Stimulated activated naive CD8-positive, alpha-beta T cell treated with anti-CD3 and anti-CD28 coated beads, Interleukin-15, Interleukin-2, amounts not matched to agents 100 U/mL and 50 U/mL, for 24 hours (primary cell): ENCODE measurements around the gene ATP6V1E1.
"Not testable (repeated sequence)": the region's sequence is repeated elsewhere in the genome, so short reads cannot be mapped to it uniquely, and the experiment has no call there.

Source experiments
- ATAC-seq: fragments of 150-1000 bp; cut with Tn5 transposase; one replicate; pipeline ENCODE4 v1.10.0; 2021
- DNase-seq: peaks from one replicate; pipeline ENCODE4 v3.0.0; 2021

ATP6V1E1 gene

DNA sequence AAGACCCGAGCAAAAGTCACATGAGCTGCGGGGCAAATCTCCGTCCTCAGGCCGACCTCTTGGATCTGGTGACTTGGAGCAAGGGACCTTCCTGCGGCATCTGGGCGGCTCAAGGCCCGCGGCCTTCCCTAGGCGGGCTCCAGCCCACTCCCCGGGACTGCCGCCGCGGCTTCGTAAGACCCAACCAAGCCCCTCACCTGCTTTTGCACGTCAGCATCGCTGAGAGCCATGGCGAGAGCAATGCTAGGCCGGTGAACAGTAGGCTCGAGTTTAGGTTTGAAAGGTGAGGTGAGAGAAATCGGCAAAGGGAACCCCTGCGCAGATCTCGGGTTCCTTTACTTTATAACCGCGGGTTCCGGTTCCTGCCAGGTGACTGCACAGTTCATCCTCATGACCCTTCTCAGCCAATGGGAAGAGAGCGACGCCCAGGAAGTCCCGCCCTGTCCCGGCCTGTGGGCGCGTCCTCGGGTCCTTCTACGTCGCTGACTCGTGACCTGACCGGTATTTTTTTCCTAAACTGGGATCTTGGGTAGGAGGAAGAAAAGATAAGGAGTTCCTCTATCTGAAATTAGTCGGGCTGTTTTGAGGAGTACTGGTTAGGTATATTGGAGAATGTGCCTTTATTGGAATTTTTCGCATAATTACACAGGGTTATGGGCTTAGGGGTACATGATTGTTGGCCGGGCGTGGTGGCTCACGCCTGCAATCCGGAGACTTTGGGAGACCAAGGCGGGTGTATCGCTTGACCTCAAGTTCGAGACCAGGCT is at the start of gene ATP6V1E1:
ATP6V1E1 (minus strand) TSS at position 344 of the 767 bp plus-strand sequence; CDS start at position 230, 114 bp downstream.
- ATAC-seq = peak; percentile 100
- DNase-seq = peak; percentile 94

- no peak for ATAC-seq
- DNase-seq = no peak
These were observed 47.0 kb upstream of the ATP6V1E1 start for GRCh38 chr22:17675584-17675983.

DNA sequence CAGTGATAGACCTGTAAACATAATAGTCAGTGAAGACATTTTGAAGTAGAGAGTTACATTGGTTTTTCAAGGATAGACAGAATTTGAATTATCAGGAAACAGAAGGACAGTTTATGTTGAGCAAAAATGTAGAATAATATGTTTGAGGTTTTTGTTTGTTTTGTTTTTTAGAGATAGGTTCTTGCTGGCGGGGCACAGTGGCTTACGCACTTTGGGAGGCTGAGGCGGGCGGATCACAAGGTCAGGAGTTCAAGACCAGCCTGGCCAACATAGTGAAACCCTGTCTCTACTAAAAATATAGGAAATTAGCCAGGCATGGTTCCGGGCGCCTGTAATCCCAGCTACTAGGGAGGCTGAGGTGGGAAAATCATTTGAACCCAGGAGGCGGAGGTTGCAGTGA is 45.6 kb upstream of the ATP6V1E1 start:
- no peak for DNase-seq
- no peak for ATAC-seq

DNA sequence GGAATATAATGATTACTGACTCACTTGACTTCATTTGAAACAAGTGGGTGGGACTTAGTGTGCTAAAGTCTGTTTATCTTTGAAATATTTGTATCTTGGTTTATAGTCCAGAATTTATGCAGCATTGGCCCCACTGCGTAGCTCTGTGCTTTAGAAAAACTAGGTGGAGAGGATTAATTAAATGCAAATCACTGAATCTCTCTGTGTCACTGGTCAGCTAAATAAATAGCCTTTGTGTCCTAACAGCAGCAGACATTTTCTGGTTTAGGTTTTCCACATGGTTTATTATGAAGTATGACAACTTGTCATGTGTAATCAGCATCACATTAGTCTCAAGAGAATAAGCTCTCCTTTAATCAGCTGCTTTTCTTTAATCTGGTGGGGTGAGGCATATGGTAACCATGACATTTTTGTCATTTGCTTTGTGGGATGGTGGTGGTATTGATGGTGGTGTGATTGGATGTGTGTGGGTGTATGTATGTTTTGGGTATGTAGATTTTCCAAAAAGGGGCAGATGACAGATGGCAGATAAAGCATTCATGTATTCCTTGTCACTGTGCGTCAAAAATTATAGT is 44.0 kb upstream of the ATP6V1E1 start:
- peak; percentile 11 for DNase-seq
- peak; percentile 85 for ATAC-seq

DNA sequence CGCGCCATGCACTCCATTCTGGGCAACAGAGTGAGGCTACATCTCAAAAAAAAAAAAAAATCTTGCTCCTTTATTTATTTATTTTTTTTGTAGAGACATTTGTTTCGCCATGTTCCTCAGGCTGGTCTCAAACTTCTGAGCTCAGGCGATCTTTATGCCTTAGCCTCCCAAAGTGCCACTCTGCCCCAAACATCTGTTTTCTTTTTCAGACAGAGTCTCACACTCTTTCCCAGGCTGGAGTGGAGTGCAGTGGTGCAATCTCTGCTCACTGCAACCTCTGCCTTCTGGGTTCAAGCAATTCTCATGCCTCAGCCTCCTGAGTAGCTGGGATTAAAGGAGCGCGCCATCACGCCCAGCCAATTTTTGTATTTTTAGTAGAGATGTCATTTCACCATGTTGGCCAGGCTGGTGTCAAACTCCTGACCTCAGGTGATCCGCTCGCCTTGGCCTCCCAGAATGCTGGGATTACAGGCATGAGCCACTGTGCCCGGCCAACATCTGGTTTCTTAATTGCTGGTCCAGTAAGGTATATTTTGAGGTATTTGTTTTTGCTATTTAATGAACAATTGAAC is 43.1 kb upstream of the ATP6V1E1 start:
- not testable (repeated sequence) for ATAC-seq, DNase-seq

- ATAC-seq (no peak), DNase-seq (no peak)
These were observed 37.3 kb upstream of the ATP6V1E1 start for GRCh38 chr22:17665854-17666253.

GRCh38 chr22:17665248-17665647 is 36.7 kb upstream of the ATP6V1E1 start:
- no peak for ATAC-seq
- DNase-seq = no peak

- no peak for ATAC-seq
- no peak for DNase-seq
These were observed 36.0 kb upstream of the ATP6V1E1 start for GRCh38 chr22:17664414-17665055.

DNA sequence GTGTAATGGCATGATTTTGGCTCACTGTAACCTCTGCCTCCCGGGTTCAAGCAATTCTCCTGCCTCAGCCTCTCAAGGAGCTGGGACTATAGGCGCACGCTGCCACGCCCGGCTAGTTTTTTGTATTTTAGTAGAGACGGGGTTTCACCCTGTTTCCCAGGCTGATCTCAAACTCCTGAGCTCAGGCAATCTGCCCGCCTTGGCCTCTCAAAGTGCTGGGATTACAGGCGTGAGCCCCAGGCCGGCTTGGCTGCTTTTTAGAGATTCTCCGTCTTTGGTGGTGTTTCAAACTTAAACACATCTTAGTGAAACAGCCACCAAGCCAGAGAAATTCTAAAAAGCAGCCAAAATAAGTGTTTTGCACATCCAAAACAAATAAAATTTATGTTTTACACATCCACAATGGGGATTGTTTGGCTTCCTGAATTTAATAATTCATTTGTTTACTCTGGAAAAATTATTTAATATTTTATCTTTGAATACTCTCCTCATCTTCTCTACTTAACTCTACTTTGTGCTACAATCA is 28.4 kb upstream of the ATP6V1E1 start:
- no peak for ATAC-seq
- DNase-seq = no peak

GRCh38 chr22:17655289-17655688 is 26.7 kb upstream of the ATP6V1E1 start:
- no peak for ATAC-seq
- DNase-seq = no peak

DNA sequence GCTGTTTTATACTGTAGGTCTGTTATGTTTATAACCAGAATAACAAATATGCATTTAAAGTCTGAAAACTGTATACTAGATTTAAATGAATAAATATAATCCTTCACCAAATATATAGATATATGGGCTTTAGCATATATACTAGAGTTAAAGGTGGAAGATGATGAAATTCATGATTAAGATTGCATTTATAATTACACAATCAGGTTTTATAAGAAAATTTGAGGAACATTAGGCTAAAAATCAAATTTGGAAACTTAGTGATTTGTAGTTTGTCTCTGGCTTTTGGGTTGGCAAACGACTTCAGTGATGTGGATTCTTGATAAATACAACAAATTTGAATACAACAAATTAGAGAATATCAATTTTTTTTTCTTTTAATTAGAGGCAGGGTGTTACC is 20.0 kb upstream of the ATP6V1E1 start:
- no peak for ATAC-seq
- no peak for DNase-seq

DNA sequence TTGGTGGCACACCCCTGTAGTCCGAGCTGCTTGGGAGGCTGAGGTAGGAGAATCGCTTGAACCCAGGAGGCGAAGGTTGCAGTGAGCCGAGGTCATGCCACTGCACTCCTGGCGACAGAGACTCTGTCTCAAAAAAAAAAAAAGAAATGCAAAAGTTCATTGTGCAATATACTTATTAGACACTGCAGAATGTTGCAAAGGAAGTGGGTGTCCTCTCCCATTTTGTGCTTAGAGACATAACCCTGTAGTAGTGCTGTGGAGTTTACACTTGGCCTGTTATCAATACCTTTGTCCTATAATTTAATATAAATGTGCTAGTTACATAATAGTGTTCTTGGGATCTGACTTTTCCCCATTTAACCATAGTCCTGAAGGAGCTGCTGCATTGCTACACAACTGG is 19.4 kb upstream of the ATP6V1E1 start:
- DNase-seq (no peak), ATAC-seq (no peak)

- ATAC-seq = no peak
- DNase-seq = no peak
These were observed 18.9 kb upstream of the ATP6V1E1 start for GRCh38 chr22:17647452-17647851.

DNA sequence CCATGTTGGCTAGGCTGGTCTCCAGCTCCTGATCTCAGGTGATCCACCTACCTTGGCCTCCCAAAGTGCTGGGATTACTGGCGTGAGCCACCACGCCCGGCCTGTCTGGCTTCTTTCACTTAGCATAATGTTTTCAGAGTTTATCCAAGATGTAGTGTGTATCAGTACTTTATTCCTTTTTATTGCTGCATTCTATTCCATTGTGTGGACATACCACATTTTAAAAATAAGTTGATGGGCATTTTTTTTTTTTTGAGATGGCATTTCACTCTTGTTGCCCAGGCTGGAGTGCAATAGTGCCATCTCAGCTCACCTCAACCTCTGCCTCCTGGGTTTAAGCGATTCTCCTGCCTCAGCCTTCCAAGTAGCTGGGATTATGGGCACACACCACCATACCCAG is 13.8 kb upstream of the ATP6V1E1 start:
- DNase-seq, ATAC-seq: not testable (repeated sequence)

DNA sequence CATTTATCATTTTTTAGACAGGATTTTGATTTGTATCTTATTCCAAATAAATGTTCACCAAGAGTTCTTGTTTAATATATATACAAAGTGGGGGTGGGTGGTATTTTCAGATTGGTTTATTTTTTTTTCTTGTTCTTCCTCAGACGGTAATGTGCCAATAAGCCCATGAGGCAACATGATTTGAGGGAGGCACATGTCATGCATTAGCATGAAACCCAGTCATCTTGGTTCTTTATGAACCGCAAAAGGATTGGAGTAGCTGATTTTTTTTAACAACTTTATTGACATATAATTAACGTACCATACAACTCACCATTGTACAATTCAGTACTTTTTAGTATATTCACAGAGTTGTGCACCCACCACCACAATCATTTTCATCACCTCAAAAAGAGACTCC is 12.7 kb upstream of the ATP6V1E1 start:
- DNase-seq = no peak
- no peak for ATAC-seq

DNA sequence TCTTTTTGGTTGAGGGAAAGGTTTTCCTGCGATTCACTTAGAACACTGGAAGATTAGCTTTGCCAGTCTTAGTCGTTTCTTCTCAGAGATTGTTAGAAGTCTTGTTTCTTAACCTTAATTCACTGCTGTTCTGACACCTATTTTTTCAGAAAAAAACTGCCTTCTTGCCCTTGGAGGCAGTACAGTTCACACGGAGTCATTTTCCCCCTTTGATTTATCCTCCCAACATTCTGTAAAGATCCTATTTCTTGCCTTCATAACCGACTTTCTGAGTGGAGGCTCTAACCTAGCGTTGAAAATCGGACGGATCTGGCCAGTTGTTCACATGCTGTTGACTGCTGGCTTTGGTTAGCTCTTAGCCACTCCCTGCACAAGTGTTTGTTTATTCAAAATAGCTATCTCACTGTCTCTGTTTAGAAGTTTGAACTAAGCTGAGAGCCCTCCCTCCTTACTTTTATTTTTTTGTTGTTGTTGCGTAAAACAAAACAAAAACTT is 10.7 kb upstream of the ATP6V1E1 start:
- DNase-seq = peak; percentile 13

GRCh38 chr22:17638432-17639246 is 10.1 kb upstream of the ATP6V1E1 start, which contains the start of gene BCL2L13:
Gene BCL2L13, plus strand, starts transcription at chr22:17638757. Its CDS starts 16,955 bp downstream, at chr22:17655712.
- ATAC-seq = peak; percentile 98
- DNase-seq = peak; percentile 91

More for the DNA sequence above, 10.7 kb upstream of the ATP6V1E1 start:
- no peak for ATAC-seq

DNA sequence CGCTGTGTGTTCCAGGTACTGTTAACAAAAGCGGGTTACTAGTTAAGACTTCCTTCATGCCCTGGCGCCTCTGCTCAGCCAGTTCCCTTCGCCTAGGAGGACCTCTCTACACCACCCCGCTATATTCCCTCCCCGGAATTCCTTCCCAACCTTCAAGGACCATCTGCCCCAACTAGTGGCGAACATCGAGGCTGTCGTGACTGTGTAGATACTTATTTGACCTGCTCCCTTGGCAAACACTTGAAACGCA is 9.6 kb upstream of the ATP6V1E1 start:
- ATAC-seq = no peak
- no peak for DNase-seq

DNA sequence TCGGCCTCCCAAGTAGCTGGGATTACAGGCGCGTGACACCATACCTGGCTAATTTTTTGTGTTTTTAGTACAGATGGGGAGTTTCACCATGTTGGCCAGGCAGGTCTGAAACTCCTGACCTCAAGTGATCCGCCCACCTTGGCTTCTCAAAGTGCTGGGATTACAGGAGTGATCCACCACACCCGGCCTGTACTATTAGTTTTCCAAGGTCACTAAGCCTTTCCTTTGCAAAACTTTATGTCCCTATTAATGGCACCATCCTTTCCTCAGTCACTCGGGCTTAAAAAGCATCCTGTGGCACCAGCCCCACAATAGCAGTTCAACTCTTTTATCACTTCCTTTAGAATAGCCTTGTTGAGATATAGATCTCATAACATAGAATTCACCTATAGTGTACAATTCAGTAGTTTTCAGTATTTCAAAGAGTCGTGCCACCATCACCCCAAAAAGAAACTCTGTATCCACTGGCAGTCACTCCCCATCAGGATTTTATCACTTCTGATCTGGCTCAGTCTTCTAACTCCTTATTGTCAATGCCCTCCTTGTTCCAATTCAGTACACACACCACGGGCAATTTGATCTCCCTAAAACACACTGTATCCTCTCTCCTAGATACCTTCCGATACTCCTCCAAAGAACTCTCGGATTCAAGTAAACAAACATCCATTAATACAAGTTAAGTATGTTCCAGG is 9.1 kb upstream of the ATP6V1E1 start:
- ATAC-seq = no peak
- no peak for DNase-seq

DNA sequence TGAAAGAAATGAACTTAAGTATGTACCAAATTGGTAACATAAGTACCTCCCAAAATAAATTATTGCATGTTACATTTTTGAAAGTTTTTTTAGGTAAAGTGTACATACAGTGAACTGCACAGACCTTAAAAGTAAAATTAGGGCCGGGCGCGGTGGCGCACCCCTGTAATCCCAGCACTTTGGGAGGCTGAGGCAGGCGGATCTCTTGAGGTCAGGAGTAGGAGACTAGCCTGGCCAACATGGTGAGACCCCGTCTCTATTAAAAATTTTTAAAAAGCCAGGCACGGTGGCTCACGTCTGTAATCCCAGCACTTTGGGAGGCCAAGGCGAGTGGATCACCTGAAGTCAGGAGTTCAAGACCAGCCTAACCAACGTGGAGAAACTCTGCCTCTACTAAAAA is 8.3 kb upstream of the ATP6V1E1 start:
- DNase-seq, ATAC-seq: not testable (repeated sequence)

DNA sequence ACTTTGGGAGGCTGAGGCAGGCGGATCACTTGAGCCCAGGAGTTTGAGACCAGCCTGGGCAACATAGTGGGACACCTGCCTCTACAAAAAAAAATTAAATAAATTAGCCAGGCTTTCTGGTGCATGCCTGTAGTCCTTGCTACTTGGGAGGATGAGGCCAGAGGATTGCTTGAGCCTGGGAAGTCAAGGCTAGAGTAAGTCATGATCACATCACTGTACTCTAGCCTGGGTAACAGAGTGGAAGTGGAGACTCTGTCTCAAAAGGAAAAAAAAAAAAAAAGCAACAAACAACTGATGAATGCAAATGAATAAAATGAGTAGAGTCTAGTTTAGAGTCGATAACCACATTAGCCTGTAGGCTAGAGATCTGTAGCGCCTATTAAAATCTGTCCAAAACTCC is 6.1 kb upstream of the ATP6V1E1 start:
- no peak for DNase-seq
- ATAC-seq = no peak
